Daoy (cell line): ENCODE measurements around the gene VARS1. TPM values are rescaled to one million over a fixed set of nuclear protein-coding genes. Genes with fewer than 3 reads are reported as not detected.

Experiments used
- total RNA-seq: library from RNA; depleted of rRNA; stranded (reverse); fragments of >200 nt; shearing (Covaris generic); gene quantifications from 2 replicates; pipeline ENCODE4 v1.2.3, GENCODE V29; 2014; rRNA removed

The VARS1 gene
- total RNA-seq, 1 experiment from 2014 or later = 77.3 TPM

Other genes starting within 250 kb of the VARS1 start
- 1.5 TPM in 1 of 2 replicates, not detected in the other for gene ATP6V1G2, start 249.1 kb downstream of the VARS1 start, total RNA-seq
- 16.2 and 21.5 TPM in 2 replicates for gene NFKBIL1, start 248.1 kb downstream of the VARS1 start, total RNA-seq
- gene LTA, start 223.5 kb downstream of the VARS1 start, total RNA-seq = 0.11 TPM in 1 of 2 replicates, not detected in the other
- 1.4 and 4.0 TPM in 2 replicates for gene TNF, start 220.2 kb downstream of the VARS1 start, total RNA-seq
- 2.1 TPM in 1 of 2 replicates, not detected in the other for gene LTB, start 213.3 kb downstream of the VARS1 start, total RNA-seq
- 0.09 and 3.5 TPM in 2 replicates for gene LST1, start 209.5 kb downstream of the VARS1 start, total RNA-seq
- gene NCR3, start 202.7 kb downstream of the VARS1 start, total RNA-seq = not detected in 2 replicates
- gene AIF1, start 180.5 kb downstream of the VARS1 start, total RNA-seq = not detected in 2 replicates
- 50.1 and 51.9 TPM in 2 replicates for gene PRRC2A, start 175.0 kb downstream of the VARS1 start, total RNA-seq
- 256 and 287 TPM in 2 replicates for gene BAG6, start 143.1 kb downstream of the VARS1 start, total RNA-seq
- gene APOM, start 139.9 kb downstream of the VARS1 start, total RNA-seq = 0.18 and 1.4 TPM in 2 replicates
- 15.9 and 18.0 TPM in 2 replicates for gene C6orf47, start 135.0 kb downstream of the VARS1 start, total RNA-seq
- 32.9 and 40.2 TPM in 2 replicates for gene GPANK1, start 130.8 kb downstream of the VARS1 start, total RNA-seq
- gene CSNK2B, start 129.7 kb downstream of the VARS1 start, total RNA-seq = 328 and 376 TPM in 2 replicates
- 0.91 and 6.3 TPM in 2 replicates for gene LY6G5B, start 125.8 kb downstream of the VARS1 start, total RNA-seq
- 1.8 TPM in 1 of 2 replicates, not detected in the other for gene LY6G5C, start 114.7 kb downstream of the VARS1 start, total RNA-seq
- 55.2 and 64.4 TPM in 2 replicates for gene ABHD16A, start 92.4 kb downstream of the VARS1 start, total RNA-seq
- gene LY6G6F, start 88.9 kb downstream of the VARS1 start, total RNA-seq = not detected in 2 replicates
- gene LY6G6D, start 80.4 kb downstream of the VARS1 start, total RNA-seq = not detected in 2 replicates
- not detected in 2 replicates for gene LY6G6C, start 74.0 kb downstream of the VARS1 start, total RNA-seq
- not detected in 2 replicates for gene MPIG6B, start 72.4 kb downstream of the VARS1 start, total RNA-seq
- 46.1 and 55.6 TPM in 2 replicates for gene DDAH2, start 66.5 kb downstream of the VARS1 start, total RNA-seq
- 1,198 and 1,241 TPM in 2 replicates for gene CLIC1, start 59.2 kb downstream of the VARS1 start, total RNA-seq
- 19.9 and 20.9 TPM in 2 replicates for gene MSH5, start 55.7 kb downstream of the VARS1 start, total RNA-seq
- 0.27 and 1.6 TPM in 2 replicates for gene SAPCD1, start 33.1 kb downstream of the VARS1 start, total RNA-seq
- gene VWA7, start 18.4 kb downstream of the VARS1 start, total RNA-seq = 0.34 TPM in 1 of 2 replicates, not detected in the other
- gene LSM2, start 11.2 kb upstream of the VARS1 start, total RNA-seq = 91.8 and 146 TPM in 2 replicates
- gene HSPA1L, start 19.5 kb upstream of the VARS1 start, total RNA-seq = 0.12 and 0.80 TPM in 2 replicates
- 148 and 171 TPM in 2 replicates for gene HSPA1A, start 19.8 kb upstream of the VARS1 start, total RNA-seq
- 194 and 206 TPM in 2 replicates for gene HSPA1B, start 32.0 kb upstream of the VARS1 start, total RNA-seq
- gene NEU1, start 67.1 kb upstream of the VARS1 start, total RNA-seq = 46.6 and 51.0 TPM in 2 replicates
- not detected in 2 replicates for gene SLC44A4, start 83.2 kb upstream of the VARS1 start, total RNA-seq
- gene EHMT2, start 101.9 kb upstream of the VARS1 start, total RNA-seq = 72.8 and 80.6 TPM in 2 replicates
- gene ZBTB12, start 106.3 kb upstream of the VARS1 start, total RNA-seq = 7.5 and 9.8 TPM in 2 replicates
- gene C2, start 132.0 kb upstream of the VARS1 start, total RNA-seq = 0.24 and 1.5 TPM in 2 replicates
- 0.18 and 0.86 TPM in 2 replicates for gene CFB, start 150.3 kb upstream of the VARS1 start, total RNA-seq
- 180 and 195 TPM in 2 replicates for gene NELFE, start 163.2 kb upstream of the VARS1 start, total RNA-seq
- gene SKIC2, start 163.4 kb upstream of the VARS1 start, total RNA-seq = 59.7 and 62.5 TPM in 2 replicates
- gene DXO, start 176.4 kb upstream of the VARS1 start, total RNA-seq = 24.3 and 26.0 TPM in 2 replicates
- gene C4A, start 186.3 kb upstream of the VARS1 start, total RNA-seq = 0.27 and 3.2 TPM in 2 replicates
- 0.30 and 3.7 TPM in 2 replicates for gene C4B, start 219.0 kb upstream of the VARS1 start, total RNA-seq
- gene CYP21A2, start 242.7 kb upstream of the VARS1 start, total RNA-seq = not detected in 2 replicates